Astrocyte (in vitro differentiated cells and primary cell): ENCODE results near the gene PRRT3. TPM values are rescaled to one million over a fixed set of nuclear protein-coding genes. Genes with fewer than 3 reads are reported as not detected.

Source experiments
- DNase-seq: peaks from one replicate; pipeline ENCODE4 v3.0.0-alpha.2; 2010; ENCODE audit warnings: low read depth
- FAIRE-seq: peaks from 2 replicates; lab custom pipeline; 2011; peaks lifted over from hg19 to GRCh38; lab: Jason Lieb, UNC
- H2AFZ ChIP-seq: 2 replicates; pipeline ENCODE4 v1.6.0; 2012; ENCODE audit warnings: low read depth, low read length, inconsistent platforms
- H3K27ac ChIP-seq: 2 replicates; pipeline ENCODE4 v1.5.1; 2011; ENCODE audit warnings: low read depth, low read length, inconsistent platforms
- H3K27me3 ChIP-seq: 2 replicates; pipeline ENCODE4 v1.6.0; 2011; ENCODE audit warnings: low read length, inconsistent platforms; ENCODE audit not compliant: insufficient read depth
- H3K36me3 ChIP-seq: 2 replicates; pipeline ENCODE4 v1.5.1; 2011; ENCODE audit warnings: low read length, inconsistent platforms; ENCODE audit not compliant: insufficient read depth
- H3K4me1 ChIP-seq: 2 replicates; pipeline ENCODE4 v1.5.1; 2011; ENCODE audit warnings: low read length, inconsistent platforms; ENCODE audit not compliant: insufficient read depth
- H3K4me2 ChIP-seq: 2 replicates; pipeline ENCODE4 v1.6.0; 2012; ENCODE audit warnings: low read length, inconsistent platforms
- H3K4me3 ChIP-seq: 2 replicates; pipeline ENCODE4 v1.5.1; 2011; ENCODE audit warnings: low read depth, mild to moderate bottlenecking, low read length, inconsistent platforms; ENCODE audit not compliant: insufficient read depth
- H3K79me2 ChIP-seq: 2 replicates; pipeline ENCODE4 v1.6.0; 2012; ENCODE audit warnings: mild to moderate bottlenecking, low read length, inconsistent platforms; ENCODE audit not compliant: insufficient read depth
- H3K9ac ChIP-seq: 2 replicates; pipeline ENCODE4 v1.6.0; 2012; ENCODE audit warnings: mild to moderate bottlenecking, low read length, inconsistent platforms
- H3K9me3 ChIP-seq: 2 replicates; pipeline ENCODE4 v1.5.1; 2012; ENCODE audit warnings: low read depth, mild to moderate bottlenecking, low read length, inconsistent platforms; ENCODE audit not compliant: insufficient read depth
- H4K20me1 ChIP-seq: 2 replicates; pipeline ENCODE4 v1.6.0; 2012; ENCODE audit warnings: low read length, inconsistent platforms; ENCODE audit not compliant: insufficient read depth
- H3K27ac Mint-ChIP-seq: one replicate; pipeline ENCODE4 v1.8.0; 2021; ENCODE audit warnings: mild to moderate bottlenecking, mixed read lengths; ENCODE audit not compliant: unreplicated experiment
- H3K27me3 Mint-ChIP-seq: one replicate; pipeline ENCODE4 v1.8.0; 2021; ENCODE audit warnings: low read depth, mixed read lengths; ENCODE audit not compliant: unreplicated experiment
- H3K36me3 Mint-ChIP-seq: one replicate; pipeline ENCODE4 v1.8.0; 2021; ENCODE audit warnings: low read depth, mixed read lengths; ENCODE audit not compliant: unreplicated experiment
- H3K4me1 Mint-ChIP-seq: one replicate; pipeline ENCODE4 v1.8.0; 2021; ENCODE audit warnings: low read depth, mixed read lengths; ENCODE audit not compliant: unreplicated experiment
- H3K4me3 Mint-ChIP-seq: one replicate; pipeline ENCODE4 v1.8.0; 2021; ENCODE audit warnings: mild to moderate bottlenecking, moderate library complexity, mixed read lengths; ENCODE audit not compliant: unreplicated experiment
- H3K9me3 Mint-ChIP-seq: one replicate; pipeline ENCODE4 v1.8.0; 2021; ENCODE audit warnings: mild to moderate bottlenecking, mixed read lengths; ENCODE audit not compliant: unreplicated experiment
- CTCF ChIP-seq: IDR thresholded peaks from 2 replicates; pipeline ENCODE4 v1.5.1; 2011; ENCODE audit warnings: low read depth, mild to moderate bottlenecking, inconsistent platforms, low read length, moderate library complexity; ENCODE audit not compliant: insufficient read depth
- EZH2 ChIP-seq: IDR thresholded peaks from 2 replicates; pipeline ENCODE4 v1.6.1; 2012; ENCODE audit warnings: mild to moderate bottlenecking, low read length, inconsistent platforms; ENCODE audit not compliant: insufficient read depth
- total RNA-seq: library from RNA; stranded (reverse); gene quantifications from 2 replicates; pipeline ENCODE4 v1.2.1, GENCODE V29; 2021

Gene PRRT3
- total RNA-seq, 1 donor from 2014 or later, result 2.4 TPM

- H3K27me3 ChIP-seq, result no peaks in the 10 kb centered on the region
- H3K36me3 Mint-ChIP-seq, result peaks cover 5% of the 10 kb centered on the region
- no peak overlapping the region for H3K4me3 ChIP-seq
- no peaks in the 10 kb centered on the region for H3K9me3 ChIP-seq
- H2AFZ ChIP-seq, result no peak overlapping the region
- no peaks in the 10 kb centered on the region for H3K79me2 ChIP-seq
- peaks cover 22% of the 10 kb centered on the region for H3K27me3 Mint-ChIP-seq
- TF ChIP-seq EZH2 (no peak), CTCF (no peak)
- H3K4me1 ChIP-seq, result peaks cover 11% of the 10 kb centered on the region
- no peaks in the 10 kb centered on the region for H3K36me3 ChIP-seq
- DNase-seq, result no peak
- no peaks in the 10 kb centered on the region for H4K20me1 ChIP-seq
- peak overlapping the region; percentile 89 for H3K4me2 ChIP-seq
- no peak overlapping the region for H3K9ac ChIP-seq
- FAIRE-seq, result no peak
- H3K27ac Mint-ChIP-seq, result no peak overlapping the region
- peak overlapping the region; percentile 76 for H3K4me3 Mint-ChIP-seq
- H3K27ac ChIP-seq, result no peak overlapping the region
- no peaks in the 10 kb centered on the region for H3K9me3 Mint-ChIP-seq
- H3K4me1 Mint-ChIP-seq, result no peaks in the 10 kb centered on the region
Measured at GRCh38 chr3:9951126-9951525, 1.1 kb downstream of the PRRT3 start.

- DNase-seq (no peak), FAIRE-seq (no peak)
- Mint-ChIP-seq H3K4me1 (no peaks in the 10 kb centered on the region), H3K4me3 (no peak overlapping the region), H3K36me3 (peaks cover 5% of the 10 kb centered on the region), H3K9me3 (no peaks in the 10 kb centered on the region), H3K27me3 (peaks cover 18% of the 10 kb centered on the region), H3K27ac (no peak overlapping the region)
- Histone ChIP-seq H3K27me3 (no peaks in the 10 kb centered on the region), H3K9ac (no peak overlapping the region), H3K4me3 (no peak overlapping the region), H3K9me3 (no peaks in the 10 kb centered on the region), H4K20me1 (no peaks in the 10 kb centered on the region), H3K4me1 (peaks cover 11% of the 10 kb centered on the region), H3K36me3 (no peaks in the 10 kb centered on the region), H3K27ac (no peak overlapping the region), H2AFZ (no peak overlapping the region), H3K4me2 (no peak overlapping the region), H3K79me2 (no peaks in the 10 kb centered on the region)
- TF ChIP-seq CTCF, result no peak
- TF ChIP-seq EZH2, result no peak
Measured at GRCh38 chr3:9949626-9950025, 2.6 kb downstream of the PRRT3 start.

- H3K9me3 ChIP-seq, result no peaks in the 10 kb centered on the region
- H3K27ac ChIP-seq, result no peak overlapping the region
- H3K79me2 ChIP-seq, result no peaks in the 10 kb centered on the region
- no peaks in the 10 kb centered on the region for H3K9me3 Mint-ChIP-seq
- DNase-seq, result no peak
- TF ChIP-seq CTCF (no peak), EZH2 (no peak)
- H3K4me1 ChIP-seq, result peaks cover 11% of the 10 kb centered on the region
- no peak overlapping the region for H3K27ac Mint-ChIP-seq
- H3K27me3 Mint-ChIP-seq, result peaks cover 13% of the 10 kb centered on the region
- H3K4me2 ChIP-seq, result no peak overlapping the region
- no peak overlapping the region for H3K9ac ChIP-seq
- no peaks in the 10 kb centered on the region for H3K27me3 ChIP-seq
- no peaks in the 10 kb centered on the region for H4K20me1 ChIP-seq
- no peak overlapping the region for H2AFZ ChIP-seq
- no peaks in the 10 kb centered on the region for H3K36me3 ChIP-seq
- no peak overlapping the region for H3K4me3 Mint-ChIP-seq
- H3K4me3 ChIP-seq, result no peak overlapping the region
- peaks cover 8% of the 10 kb centered on the region for H3K36me3 Mint-ChIP-seq
- no peaks in the 10 kb centered on the region for H3K4me1 Mint-ChIP-seq
- FAIRE-seq, result no peak
Measured at GRCh38 chr3:9949115-9949514, 3.1 kb downstream of the PRRT3 start.
